GM19351 (cell line): ENCODE measurements around the gene SLC11A2.
"Not testable (repeated sequence)": the region's sequence is repeated elsewhere in the genome, so short reads cannot be mapped to it uniquely, and the experiment has no call there.

Source experiments
- ATAC-seq: cut with Tn5 transposase; IDR thresholded peaks from one replicate; pipeline ENCODE4 v1.9.1; 2021; ENCODE audit warnings: mild to moderate bottlenecking, moderate library complexity; ENCODE audit not compliant: unreplicated experiment

Gene SLC11A2

DNA sequence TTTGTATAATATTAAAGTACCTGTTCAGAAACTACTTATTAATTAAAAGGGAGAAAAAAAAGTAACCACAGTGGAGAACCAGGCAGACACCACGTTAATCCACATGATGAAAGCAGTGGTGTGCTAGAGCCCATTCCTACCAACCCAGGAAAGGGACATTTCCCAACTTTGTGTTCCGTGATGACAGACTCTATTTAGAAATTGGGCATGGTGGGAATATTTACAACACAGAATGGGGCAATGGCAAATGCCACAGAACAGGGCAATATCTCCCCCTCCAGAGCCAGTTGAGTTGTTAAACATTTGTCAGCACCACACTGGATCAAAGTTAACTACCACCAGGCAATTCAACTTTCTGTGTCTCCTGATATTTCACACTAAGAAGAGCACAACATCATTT is 75.1 kb downstream of the SLC11A2 start:
- ATAC-seq = no peak

- ATAC-seq = no peak
Observed at GRCh38 chr12:50949801-50950302, 76.3 kb downstream of the SLC11A2 start.

- ATAC-seq = no peak
Observed at GRCh38 chr12:50948798-50949197, 77.4 kb downstream of the SLC11A2 start.

- ATAC-seq = no peak
Observed at GRCh38 chr12:50947933-50948626, 78.1 kb downstream of the SLC11A2 start.

- ATAC-seq = no peak
Observed at GRCh38 chr12:50937653-50938052, 88.5 kb downstream of the SLC11A2 start.

DNA sequence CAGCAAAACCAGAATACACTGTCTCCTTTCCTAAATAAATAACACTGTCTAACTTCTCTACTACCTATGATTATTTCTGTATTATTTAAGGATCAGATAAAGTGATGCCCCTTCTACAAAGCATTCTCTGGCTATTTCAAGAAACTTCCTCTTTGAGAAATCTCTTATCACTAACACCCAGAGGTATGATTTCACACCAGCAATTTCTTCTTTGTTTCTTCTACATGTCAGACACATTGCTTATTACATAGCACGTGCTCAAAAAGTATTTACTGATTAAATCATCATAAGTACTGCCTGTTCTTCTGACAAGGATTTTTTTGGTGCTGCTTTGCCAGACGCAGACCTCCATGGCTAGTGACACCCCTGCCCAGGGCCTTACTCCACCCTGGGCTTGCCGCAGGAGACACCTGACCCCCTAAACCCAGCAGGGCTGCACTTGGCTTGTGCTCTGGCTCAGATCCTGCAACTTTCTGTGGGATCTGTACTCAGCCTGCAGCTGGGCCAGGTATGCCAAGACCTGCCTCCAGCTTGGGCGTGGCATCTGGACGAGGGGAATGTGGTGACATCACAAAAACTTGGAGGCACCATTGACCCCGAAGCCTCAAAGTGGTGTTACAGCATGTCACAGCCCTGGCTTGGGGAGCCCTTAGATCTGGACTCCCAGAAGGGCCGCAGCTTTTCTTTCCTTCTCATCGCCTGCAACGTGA is 89.2 kb downstream of the SLC11A2 start:
- ATAC-seq = no peak

GRCh38 chr12:50934981-50935807 is 91.0 kb downstream of the SLC11A2 start:
- ATAC-seq = no peak

DNA sequence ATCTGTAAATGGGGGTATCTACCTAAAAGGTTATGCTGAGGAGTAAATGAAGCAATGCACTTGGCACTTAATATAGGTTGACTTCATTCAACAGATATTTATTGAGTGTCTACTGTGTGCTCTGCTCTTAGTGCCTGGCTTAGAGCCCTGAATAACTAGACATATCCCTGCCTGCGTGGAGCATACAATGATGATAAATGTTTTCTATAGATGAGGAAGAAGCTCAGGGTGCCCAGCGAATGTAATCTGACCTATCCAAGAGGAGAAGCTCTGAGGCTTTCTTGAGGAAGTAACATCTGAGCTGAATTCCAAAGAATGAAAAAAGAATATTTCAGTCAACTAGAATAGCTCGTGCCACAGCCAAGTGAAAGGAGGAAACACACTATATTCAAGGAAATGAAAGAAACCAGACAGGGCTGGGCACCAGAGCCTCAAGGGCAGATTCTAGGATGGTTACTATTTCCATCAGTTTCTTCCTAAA is 91.8 kb downstream of the SLC11A2 start:
- ATAC-seq = no peak

DNA sequence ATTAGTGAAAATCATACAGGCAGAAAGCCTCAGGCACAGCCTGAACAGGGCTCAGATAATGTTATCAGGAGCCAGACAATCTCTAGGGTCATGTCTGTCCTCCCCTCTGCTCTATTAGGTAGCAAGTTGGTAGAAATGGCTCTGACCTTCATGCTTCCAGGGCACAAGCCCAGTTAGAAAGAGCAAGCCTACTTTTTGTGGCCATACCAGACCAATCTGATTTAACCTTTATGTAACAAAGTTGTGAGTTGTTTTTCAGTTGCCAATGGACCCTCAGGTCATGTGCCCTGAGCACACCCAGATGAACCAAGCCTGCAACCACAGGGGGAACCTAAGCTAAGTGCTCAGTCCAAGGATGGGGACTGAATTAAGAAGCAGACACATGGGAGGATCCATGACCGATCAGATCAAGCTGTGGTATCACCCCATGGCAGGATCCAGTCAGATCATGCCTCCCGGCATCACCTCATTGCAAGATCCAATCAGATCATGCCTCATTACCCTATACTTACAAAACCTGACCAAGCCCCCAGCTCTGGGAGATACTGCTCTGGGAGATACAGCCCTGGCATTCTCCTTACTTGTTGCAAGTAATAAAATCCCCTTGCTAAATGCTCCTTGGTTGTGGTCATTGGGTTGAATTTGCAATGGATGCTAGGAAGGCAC is 92.6 kb downstream of the SLC11A2 start:
- ATAC-seq = no peak

DNA sequence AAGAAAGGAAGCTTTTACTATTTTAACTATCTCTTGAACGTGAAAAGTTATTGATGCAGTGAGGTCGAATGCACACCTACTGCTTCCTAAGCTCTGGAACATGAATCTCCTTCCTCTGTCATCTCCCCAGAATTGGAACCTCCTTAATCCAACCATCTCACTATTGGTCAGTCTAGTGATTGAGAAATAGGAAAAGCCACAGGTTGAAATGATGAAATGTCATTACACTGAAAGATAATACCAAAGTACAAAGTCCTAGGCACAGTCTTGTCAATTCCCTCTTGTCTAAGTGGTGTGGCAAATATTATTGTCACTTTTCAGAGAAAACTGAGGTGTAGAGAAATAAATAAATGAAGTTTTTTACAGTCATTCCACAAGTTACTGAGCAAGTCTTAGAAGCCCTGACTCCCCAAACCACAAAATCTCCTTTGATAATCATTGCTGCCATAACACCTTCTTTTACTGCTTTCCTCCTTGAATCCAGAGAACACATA is 93.3 kb downstream of the SLC11A2 start:
- no peak for ATAC-seq

DNA sequence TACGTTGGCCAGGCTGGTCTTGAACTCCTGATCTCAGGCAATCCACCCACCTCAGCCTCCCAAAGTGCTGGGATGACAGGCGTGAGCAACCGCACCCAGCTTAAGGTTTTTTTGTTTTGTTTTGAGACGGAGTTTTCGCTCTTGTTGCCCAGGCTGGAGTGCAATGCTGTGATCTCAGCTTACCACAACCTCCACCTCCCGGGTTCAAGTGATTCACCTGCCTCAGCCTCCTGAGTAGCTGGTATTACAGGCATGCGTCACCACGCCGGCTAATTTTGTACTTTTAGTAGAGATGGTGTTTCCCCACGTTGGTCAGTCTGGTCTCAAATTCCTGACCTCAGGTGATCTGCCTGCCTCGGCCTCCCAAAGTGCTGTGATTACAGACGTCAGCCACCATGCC is 95.7 kb downstream of the SLC11A2 start:
- not testable (repeated sequence) for ATAC-seq

GRCh38 chr12:50929831-50930230 is 96.4 kb downstream of the SLC11A2 start:
- no peak for ATAC-seq
